Stimulated activated CD8-positive, alpha-beta memory T cell treated with anti-CD3 and anti-CD28 coated beads, Interleukin-4, amount 100 ng/mL, for 1 hour (primary cell): ENCODE measurements around the gene RIPOR2.

ENCODE experiments used
- DNase-seq, 2 donors: peaks; one replicate each; pipeline ENCODE4 v3.0.0-alpha.2; 2020; ENCODE audit warnings: low read depth in 2 of 2, low spot score in 1 of 2

The RIPOR2 gene

GRCh38 chr6:24822696-24823095 lies 113.1 kb downstream of the RIPOR2 start:
- DNase-seq = no peak

GRCh38 chr6:24821860-24822444 lies 113.8 kb downstream of the RIPOR2 start:
- DNase-seq = no peak

- no peak for DNase-seq
Observed at GRCh38 chr6:24818346-24818745, 117.4 kb downstream of the RIPOR2 start.

- no peak for DNase-seq
Observed at GRCh38 chr6:24809728-24810127, 126.0 kb downstream of the RIPOR2 start.

- DNase-seq = no peak
Observed at GRCh38 chr6:24807584-24807983, 128.2 kb downstream of the RIPOR2 start.

- no peak for DNase-seq
Observed at GRCh38 chr6:24802271-24803059, 133.3 kb downstream of the RIPOR2 start.

GRCh38 chr6:24799541-24799915 lies 136.2 kb downstream of the RIPOR2 start:
- no peak for DNase-seq

- no peak for DNase-seq
Observed at GRCh38 chr6:24798740-24799540, 136.8 kb downstream of the RIPOR2 start, which contains the start of gene ARMH2. TSS of gene ARMH2 (minus strand) at chr6:24798917. CDS start at chr6:24798857, 60 bp downstream.

- no peak for DNase-seq
Observed at GRCh38 chr6:24797596-24798216, 138.1 kb downstream of the RIPOR2 start.

GRCh38 chr6:24796616-24797290 lies 139.0 kb downstream of the RIPOR2 start:
- no peak for DNase-seq

GRCh38 chr6:24795106-24795505 lies 140.7 kb downstream of the RIPOR2 start:
- DNase-seq = no peak

GRCh38 chr6:24788031-24788665 lies 147.6 kb downstream of the RIPOR2 start:
- DNase-seq = no peak

GRCh38 chr6:24780206-24780605 lies 155.6 kb downstream of the RIPOR2 start:
- DNase-seq = no peak

- no peak for DNase-seq
Observed at GRCh38 chr6:24779416-24780016, 156.2 kb downstream of the RIPOR2 start.

- DNase-seq = no peak
Observed at GRCh38 chr6:24778878-24779277, 156.9 kb downstream of the RIPOR2 start.

GRCh38 chr6:24778121-24778520 lies 157.6 kb downstream of the RIPOR2 start:
- no peak for DNase-seq

GRCh38 chr6:24777227-24777626 lies 158.5 kb downstream of the RIPOR2 start:
- DNase-seq = no peak

GRCh38 chr6:24775520-24776058 lies 160.2 kb downstream of the RIPOR2 start:
- DNase-seq = no peak

- peak; percentile 95 to 98 for DNase-seq
Observed at GRCh38 chr6:24774696-24775519, 160.9 kb downstream of the RIPOR2 start, which contains the start of gene GMNN. TSS of gene GMNN (plus strand) at chr6:24774937. CDS start at chr6:24777247, 2,310 bp downstream.
